Measurements from ENCODE around the gene HDAC9. TPM values are rescaled to one million over a fixed set of nuclear protein-coding genes. Genes with fewer than 3 reads are reported as not detected.
"Not testable (repeated sequence)": the region's sequence is repeated elsewhere in the genome, so short reads cannot be mapped to it uniquely, and the experiment has no call there.

Gene HDAC9
- polyA plus RNA-seq, 3 donors = 1.0 to 6.2 (median 3.8) TPM

DNA sequence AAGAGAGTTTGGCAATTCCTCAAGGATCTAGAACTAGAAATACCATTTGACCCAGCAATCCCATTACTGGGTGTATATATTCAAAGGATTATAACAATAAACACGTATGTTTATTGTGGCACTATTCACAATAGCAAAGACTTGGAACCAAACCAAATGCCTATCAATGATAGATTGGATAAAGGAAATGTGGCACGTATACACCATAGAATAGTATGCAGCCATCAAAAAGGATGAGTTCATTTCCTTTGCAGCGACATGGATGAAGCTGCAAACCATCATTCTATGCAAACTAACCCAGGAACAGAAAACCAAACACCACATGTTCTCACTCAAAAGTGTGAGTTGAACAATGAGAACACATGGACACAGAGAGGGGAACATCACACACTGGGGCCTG lies 537.4 kb downstream of the HDAC9 start:
- not testable (repeated sequence) for H3K27ac ChIP-seq (ENCODE audit: low read depth, low read length)
- 87 to 89% (median 88%) methylated on average over 3 of the region's 3 CpGs for WGBS, 3 donors

DNA sequence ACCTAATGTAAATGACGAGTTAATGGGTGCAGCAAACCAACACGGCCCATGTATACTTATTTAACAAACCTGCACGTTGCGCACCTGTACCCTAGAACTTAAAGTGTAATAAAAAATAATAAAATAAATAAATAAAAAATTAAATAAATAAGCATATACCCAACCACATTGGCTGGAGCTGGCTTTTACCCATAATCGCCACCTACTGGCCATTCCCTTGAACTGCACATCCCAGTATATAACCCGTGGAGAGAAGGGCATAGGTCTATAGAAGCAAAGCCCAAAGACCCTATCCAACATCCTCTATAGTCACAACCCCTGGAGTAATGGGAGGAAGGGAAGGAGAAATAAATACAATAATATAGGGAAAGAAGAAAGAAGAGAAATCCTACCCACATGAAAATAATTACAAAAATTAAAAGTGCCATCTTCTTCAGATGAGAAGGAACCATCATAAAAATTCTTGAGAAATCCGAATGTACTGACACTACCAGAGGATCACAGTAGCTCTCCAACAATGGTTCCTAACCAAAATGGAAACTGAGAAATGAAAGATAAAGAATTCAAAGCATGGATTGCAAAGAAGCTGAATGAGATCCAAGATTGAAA lies 556.3 kb downstream of the HDAC9 start:
- 64 to 70% (median 69%) methylated on average over 7 of the region's 7 CpGs for WGBS, 3 donors
- H3K27ac ChIP-seq (ENCODE audit: low read depth, low read length) = no peak overlapping the region

Data from adipose tissue (tissue), 3 donors.